Caki2 (cell line): ENCODE measurements around the gene PTPA. TPM values are rescaled to one million over a fixed set of nuclear protein-coding genes. Genes with fewer than 3 reads are reported as not detected.
"Not testable (repeated sequence)": the region's sequence is repeated elsewhere in the genome, so short reads cannot be mapped to it uniquely, and the experiment has no call there.

Source experiments
- DNase-seq: peaks from one replicate; pipeline ENCODE4 v3.0.0-alpha.2; 2015; ENCODE audit warnings: low read depth
- in situ Hi-C: cut with HindIII; loops from 2 replicates; pipeline ENCODE4 v1.10.0; 2016; ENCODE audit warnings: low sequenced_read_pairs, low pct_unique_long_range_greater_than_20kb, mixed read lengths
- total RNA-seq: library from RNA; depleted of rRNA; stranded (reverse); fragments of >200 nt; shearing (Covaris generic); gene quantifications from 2 replicates; pipeline ENCODE4 v1.2.3, GENCODE V29; 2014; ENCODE audit warnings: low replicate concordance

The PTPA gene
- total RNA-seq, 1 experiment from 2014 or later = 155 TPM

DNA sequence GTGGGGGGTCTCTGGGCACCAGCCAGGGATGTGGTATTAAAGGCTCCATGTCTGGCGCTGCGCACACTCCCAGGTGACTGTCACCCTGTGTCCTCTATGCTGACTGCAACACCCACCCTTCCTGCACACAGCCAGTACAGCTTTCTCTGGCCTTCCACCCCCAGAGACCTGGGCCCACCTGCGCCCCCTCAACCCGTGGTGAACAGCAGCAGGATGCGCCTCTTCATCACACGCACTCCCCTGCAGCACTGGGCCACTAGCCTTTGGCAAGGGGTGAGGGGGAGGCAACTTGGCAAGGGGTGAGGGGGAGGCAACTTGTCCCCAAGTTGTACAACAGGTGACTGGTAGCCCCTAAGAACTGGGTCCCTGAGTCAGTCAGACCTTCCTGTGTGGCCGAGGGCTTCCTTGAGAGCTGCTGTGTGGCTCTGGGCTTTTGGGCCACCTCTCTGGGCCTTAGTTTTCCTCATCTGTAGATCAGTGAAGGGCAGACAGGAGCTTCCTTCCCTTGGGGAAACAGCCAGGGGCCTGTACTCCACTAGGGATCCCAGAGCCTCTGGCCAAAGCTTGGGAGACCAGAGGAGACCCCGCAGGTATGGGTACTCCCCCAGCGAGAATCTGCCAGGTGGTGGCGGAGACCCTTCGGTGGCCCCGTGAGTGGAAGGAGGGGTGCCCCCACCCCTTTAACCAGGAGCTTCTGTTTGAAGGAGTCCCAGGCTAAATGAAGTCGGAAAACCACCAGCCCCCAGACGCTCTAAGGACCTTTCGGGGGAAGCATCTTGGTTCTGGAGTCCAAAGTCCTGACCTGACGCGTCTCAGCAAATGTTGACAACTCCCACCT, 5.1 kb upstream of the PTPA start:
- DNase-seq = no peak
- in situ Hi-C loops = no loop called here

- no peak for DNase-seq
- in situ Hi-C loops = no loop called here
Observed at GRCh38 chr9:129107651-129108050, 3.6 kb upstream of the PTPA start.

DNA sequence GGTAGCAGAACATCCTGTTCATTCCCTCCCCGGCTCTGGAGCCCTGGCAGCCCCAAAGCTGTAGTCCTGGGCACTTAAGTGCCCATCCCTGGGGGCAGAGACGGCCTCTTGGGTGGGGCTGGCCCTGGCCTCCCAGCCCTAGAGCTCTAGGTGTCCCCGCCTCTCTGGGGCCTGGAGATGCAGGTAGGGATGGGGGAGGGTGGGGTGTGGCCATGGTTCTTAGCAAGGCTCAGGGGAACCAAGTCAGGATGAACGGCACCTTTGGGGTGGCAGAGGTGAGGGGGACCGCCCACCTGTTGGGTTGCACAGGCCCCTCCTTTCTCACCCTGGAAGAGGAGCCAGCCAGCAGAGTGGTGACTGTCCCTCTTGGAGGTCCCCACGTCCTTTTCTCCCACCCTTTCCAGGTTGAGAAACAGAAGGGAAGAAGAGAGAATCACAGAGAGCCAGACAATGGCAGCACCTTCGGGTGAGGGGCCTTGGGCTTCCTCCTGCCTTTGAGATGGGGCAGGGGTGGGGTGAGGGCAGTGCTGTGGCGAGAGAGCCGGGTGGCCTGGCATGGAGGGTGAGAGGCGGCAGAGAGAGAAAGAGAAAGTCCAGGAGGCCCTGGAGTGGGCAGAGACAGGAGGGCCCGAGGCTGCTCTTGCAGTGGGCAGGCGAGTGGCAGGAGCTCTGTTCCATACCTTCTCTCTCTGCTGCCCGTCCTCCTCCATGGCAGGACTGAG, 3.0 kb upstream of the PTPA start:
- no peak for DNase-seq
- in situ Hi-C loops = no loop called here

DNA sequence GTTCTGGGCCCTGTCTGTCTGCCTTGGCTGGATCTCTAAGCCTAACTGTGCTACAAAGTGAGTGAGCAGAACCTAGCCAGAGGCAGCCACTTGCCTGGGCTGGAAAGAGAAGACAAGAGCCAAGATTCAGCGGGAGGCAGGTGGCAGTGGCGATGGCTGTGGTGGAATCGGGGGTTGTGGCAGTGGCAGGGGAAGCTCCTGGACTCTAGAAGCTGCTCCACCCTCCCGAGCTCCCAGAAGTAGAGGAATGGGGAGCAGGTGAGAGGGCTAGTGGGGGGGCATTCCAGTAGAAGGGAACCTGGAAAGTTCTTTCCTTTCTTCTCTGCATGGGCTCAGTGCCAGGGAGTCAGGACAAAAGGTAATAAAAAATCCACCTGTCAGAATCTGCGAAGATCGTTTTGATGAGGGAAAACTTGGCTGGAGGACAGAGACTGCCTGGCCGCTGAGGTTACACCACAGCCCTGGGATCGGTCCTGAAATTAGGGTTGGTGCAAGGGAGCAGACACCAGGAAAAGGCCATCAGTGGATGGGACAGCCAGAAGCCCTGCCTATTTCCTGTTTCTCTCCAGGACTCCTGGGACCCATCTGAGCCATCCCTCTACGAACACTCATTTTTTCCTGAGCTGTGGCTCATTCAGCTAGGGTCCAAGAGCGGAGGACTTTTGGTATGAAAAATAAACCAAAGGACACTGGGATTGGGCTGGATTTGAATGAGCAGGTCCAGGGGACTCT, 2.2 kb upstream of the PTPA start:
- no peak for DNase-seq
- in situ Hi-C loops = no loop called here

GRCh38 chr9:129109537-129109903, 1.7 kb upstream of the PTPA start:
- in situ Hi-C loops = no loop called here
- no peak for DNase-seq

GRCh38 chr9:129109952-129110739, 1.1 kb upstream of the PTPA start:
- in situ Hi-C loops = no loop called here

GRCh38 chr9:129111528-129112151, 425 bp downstream of the PTPA start:
- in situ Hi-C loops = no loop called here
- peak; percentile 12 for DNase-seq

More at GRCh38 chr9:129109952-129110739, 1.1 kb upstream of the PTPA start:
- DNase-seq = peak; percentile 63

DNA sequence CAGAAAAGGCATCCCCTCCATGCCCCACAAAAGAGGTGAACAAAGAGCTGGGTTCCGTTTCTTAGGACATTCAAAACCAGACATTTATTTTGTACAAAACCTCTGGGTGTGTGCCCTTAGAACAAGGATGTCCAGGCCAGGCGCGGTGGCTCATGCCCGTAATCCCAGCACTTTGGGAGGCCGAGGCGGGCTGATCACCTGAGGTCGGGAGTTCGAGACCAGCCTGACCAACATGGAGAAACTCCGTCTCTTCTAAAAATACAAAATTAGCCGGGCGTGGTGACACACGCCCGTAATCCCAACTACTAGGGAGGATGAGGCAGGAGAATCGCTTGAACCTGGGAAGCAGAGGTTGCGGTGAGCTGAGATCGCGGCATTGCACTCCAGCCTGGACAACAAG, 1.3 kb downstream of the PTPA start:
- DNase-seq, in situ Hi-C loops: not testable (repeated sequence)

DNA sequence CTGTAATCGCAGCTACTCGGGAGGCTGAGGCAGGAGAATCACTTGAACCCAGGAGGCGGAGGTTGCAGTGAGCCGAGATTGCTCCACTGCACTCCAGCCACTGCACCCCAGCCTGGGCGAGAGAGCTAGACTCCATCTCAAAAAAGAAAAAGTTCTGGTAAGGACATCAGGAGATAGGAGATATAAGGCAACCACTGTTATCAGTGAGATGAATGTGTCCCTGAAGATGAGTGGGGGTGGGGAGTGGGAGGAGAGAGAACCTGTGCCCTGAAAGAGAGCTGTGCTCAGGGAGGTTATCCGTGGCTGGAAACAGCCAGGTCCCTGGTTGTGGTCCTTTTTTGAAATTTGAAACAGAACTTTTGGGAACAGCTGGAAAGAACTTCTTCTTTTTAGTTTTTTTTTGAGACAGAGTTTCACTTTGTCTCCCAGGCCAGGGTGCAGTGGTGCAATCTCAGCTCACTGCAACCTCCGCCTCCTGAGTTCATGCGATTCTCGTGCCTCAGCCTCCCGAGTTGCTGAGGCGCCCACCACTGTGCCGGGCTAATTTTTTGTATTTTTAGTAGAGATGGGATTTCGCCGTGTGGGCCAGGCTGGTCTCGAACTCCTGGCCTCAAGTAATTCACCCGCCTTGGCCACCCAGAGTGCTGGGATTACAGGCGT, 2.6 kb downstream of the PTPA start:
- in situ Hi-C loops = no loop called here

GRCh38 chr9:129118799-129119198, 7.6 kb downstream of the PTPA start:
- in situ Hi-C loops = no loop called here
- DNase-seq = no peak

More for the DNA sequence above, 2.6 kb downstream of the PTPA start:
- DNase-seq = no peak

DNA sequence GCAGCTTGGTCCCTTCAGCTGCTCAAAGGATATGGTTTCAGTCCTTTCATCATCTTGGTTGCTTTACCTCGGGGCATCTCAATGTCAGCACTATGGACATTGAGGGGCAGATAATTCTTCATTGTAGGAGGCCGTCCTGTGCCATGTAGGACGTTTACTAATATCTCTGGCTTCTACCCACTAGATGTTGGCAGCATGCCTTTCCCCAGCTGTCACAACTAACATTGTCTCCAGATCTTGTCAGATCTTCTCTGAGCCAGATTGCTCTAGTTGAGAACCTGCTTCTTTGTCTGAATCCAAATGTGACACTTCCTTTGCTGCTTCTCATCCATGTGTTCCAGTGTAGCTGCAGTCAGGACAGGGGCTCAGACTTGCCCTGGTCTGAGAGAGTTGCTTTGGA, 10.3 kb downstream of the PTPA start:
- no peak for DNase-seq
- in situ Hi-C loops = no loop called here

GRCh38 chr9:129122133-129122532, 10.9 kb downstream of the PTPA start:
- in situ Hi-C loops = no loop called here
- no peak for DNase-seq

GRCh38 chr9:129122976-129123375, 11.8 kb downstream of the PTPA start:
- DNase-seq, in situ Hi-C loops: not testable (repeated sequence)

GRCh38 chr9:129124506-129125069, 13.4 kb downstream of the PTPA start:
- in situ Hi-C loops = no loop called here
- DNase-seq = no peak

DNA sequence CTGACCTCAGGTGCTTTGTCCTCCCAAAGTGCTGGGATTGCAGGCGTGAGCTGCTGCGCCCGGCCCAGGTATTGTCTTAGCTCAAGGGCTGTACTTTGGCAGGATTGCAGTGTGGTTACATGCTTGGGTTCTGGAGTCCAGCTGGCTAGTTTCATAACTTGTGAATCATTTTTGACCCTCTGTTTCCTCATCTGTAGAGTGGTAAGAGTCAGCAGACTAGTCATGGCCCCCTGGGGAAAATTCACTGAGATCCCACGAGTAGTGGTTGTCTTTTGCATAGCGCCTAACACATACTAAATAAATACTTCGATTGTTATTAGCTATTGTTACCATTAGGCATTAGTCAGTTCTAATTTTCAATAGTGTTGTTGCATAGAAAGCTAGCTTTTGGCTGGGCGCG, 14.3 kb downstream of the PTPA start:
- in situ Hi-C loops = no loop called here

GRCh38 chr9:129126749-129127618, 15.8 kb downstream of the PTPA start:
- in situ Hi-C loops = no loop called here
- no peak for DNase-seq

More for the DNA sequence above, 14.3 kb downstream of the PTPA start:
- no peak for DNase-seq
